HG02759 (cell line): Measurements from ENCODE around the gene CAMTA1.

Source experiments
- ATAC-seq: cut with Tn5 transposase; IDR thresholded peaks from one replicate; pipeline ENCODE4 v1.9.1; 2021; ENCODE audit warnings: mild to moderate bottlenecking, moderate library complexity; ENCODE audit not compliant: unreplicated experiment

The CAMTA1 gene

GRCh38 chr1:7511381-7511780 lies 726.1 kb downstream of the CAMTA1 start:
- no peak for ATAC-seq

- no peak for ATAC-seq
These were observed 727.8 kb downstream of the CAMTA1 start for GRCh38 chr1:7513081-7513480.

GRCh38 chr1:7515175-7515574 lies 729.9 kb downstream of the CAMTA1 start:
- ATAC-seq: no peak

- ATAC-seq: no peak
These were observed 730.6 kb downstream of the CAMTA1 start for GRCh38 chr1:7515904-7516303.

GRCh38 chr1:7516341-7516740 lies 731.1 kb downstream of the CAMTA1 start:
- no peak for ATAC-seq

GRCh38 chr1:7516929-7517328 lies 731.7 kb downstream of the CAMTA1 start:
- ATAC-seq: no peak

GRCh38 chr1:7517611-7518330 lies 732.5 kb downstream of the CAMTA1 start:
- ATAC-seq: no peak

- ATAC-seq: no peak
These were observed 733.2 kb downstream of the CAMTA1 start for GRCh38 chr1:7518411-7518810.

- ATAC-seq: no peak
These were observed 734.1 kb downstream of the CAMTA1 start for GRCh38 chr1:7519181-7519860.

- ATAC-seq: no peak
These were observed 734.7 kb downstream of the CAMTA1 start for GRCh38 chr1:7519861-7520395.

- no peak for ATAC-seq
These were observed 735.2 kb downstream of the CAMTA1 start for GRCh38 chr1:7520496-7520895.

GRCh38 chr1:7524341-7525337 lies 739.4 kb downstream of the CAMTA1 start:
- ATAC-seq: no peak

- ATAC-seq: no peak
These were observed 740.2 kb downstream of the CAMTA1 start for GRCh38 chr1:7525338-7526063.

GRCh38 chr1:7526196-7526866 lies 741.1 kb downstream of the CAMTA1 start:
- ATAC-seq: no peak

- ATAC-seq: no peak
These were observed 741.8 kb downstream of the CAMTA1 start for GRCh38 chr1:7526867-7527732.

- no peak for ATAC-seq
These were observed 742.4 kb downstream of the CAMTA1 start for GRCh38 chr1:7527733-7528045.

GRCh38 chr1:7528386-7529198 lies 743.3 kb downstream of the CAMTA1 start:
- ATAC-seq: no peak

GRCh38 chr1:7529917-7530316 lies 744.7 kb downstream of the CAMTA1 start:
- no peak for ATAC-seq
